ENCODE measurements around the gene B3GNT7.

Gene B3GNT7

DNA sequence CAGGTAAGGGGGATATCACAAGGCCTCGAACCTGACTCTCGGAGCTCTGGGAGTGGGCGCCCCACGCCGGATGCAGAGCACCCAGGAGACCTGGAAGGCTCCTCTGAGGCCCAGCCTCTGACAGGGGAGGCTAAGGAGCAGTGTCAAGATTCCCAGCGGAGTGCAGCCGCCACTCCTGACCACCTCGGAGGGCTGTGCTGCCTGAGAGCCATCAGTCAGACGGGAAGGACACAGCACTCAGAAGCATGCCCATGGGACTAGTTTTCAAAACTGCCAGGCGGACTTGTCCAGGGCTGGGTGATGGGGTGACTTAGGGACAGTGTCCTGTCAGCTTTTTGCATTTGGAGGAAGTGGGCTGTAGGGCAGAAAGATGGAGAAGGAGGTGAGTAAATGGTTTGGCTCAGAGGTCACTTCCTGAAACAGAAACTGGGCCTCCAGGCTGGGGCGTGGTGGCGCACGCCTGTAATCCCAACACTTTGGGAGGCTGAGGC lies 34.6 kb upstream of the B3GNT7 start:
- TF ChIP-seq SIN3A (IDR thresholded peaks at IDR 0.05; ENCODE audit: borderline replicate concordance, insufficient read depth, low read length) (no peak), TAF1 (IDR thresholded peaks at IDR 0.05; ENCODE audit: borderline replicate concordance, insufficient read depth, low read length) (no peak), POLR2AphosphoS5 (IDR thresholded peaks at IDR 0.05; ENCODE audit: low read depth, low read length) (no peak), REST (IDR thresholded peaks at IDR 0.05; ENCODE audit: insufficient read depth in 1 of 2, low read depth in 2 of 2, low read length in 2 of 2) (no peak), FOXP2 (optimal IDR thresholded peaks at IDR 0.05; ENCODE audit: borderline replicate concordance, extremely low read depth, extremely low read length, insufficient read depth) (no peak)

DNA sequence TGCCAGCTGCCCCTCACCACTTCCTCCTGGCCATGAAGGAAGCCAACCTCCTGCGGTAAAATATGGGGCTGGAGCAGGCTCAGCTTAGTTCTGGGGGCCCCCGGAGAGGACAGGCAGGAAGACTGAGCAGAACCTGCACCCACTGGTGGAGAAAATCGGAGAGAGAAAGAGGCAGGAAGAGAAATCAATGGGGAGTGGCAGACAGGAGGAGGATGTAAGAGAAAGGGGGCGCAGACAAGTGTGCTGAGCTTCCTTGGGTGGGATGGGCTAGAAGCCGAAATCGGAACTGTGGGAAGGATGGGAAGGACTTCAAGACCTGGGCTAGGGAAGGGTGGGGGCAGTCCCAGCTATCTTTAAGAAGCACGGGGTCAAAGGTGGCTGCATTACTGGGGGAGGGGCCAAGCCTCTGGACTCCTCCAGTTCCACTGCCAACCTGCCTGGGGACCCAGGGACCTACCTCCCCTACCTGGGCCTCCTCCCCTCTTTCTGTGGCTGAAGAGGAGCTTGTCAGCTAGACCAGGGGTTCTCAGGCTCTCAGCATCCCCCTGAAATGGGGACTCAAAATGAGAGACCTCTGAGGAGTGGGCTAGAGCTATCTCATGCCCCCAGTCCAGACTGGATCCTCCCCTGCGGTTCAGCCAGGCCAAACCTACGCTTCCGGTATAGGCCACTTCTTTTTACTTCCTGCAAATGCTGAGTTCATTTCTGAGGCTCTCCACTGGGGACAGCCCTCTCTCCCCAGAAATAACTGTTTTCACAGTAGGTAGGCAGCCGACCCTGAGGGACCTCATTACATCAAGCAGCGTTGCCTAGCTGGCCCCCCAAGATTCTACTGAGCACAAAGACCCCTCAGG lies 33.6 kb upstream of the B3GNT7 start:
- TF ChIP-seq POLR2AphosphoS5 (IDR thresholded peaks at IDR 0.05; ENCODE audit: low read depth, low read length) (no peak), TAF1 (IDR thresholded peaks at IDR 0.05; ENCODE audit: borderline replicate concordance, insufficient read depth, low read length) (no peak), REST (IDR thresholded peaks at IDR 0.05; ENCODE audit: insufficient read depth in 1 of 2, low read depth in 2 of 2, low read length in 2 of 2) (no peak), FOXP2 (optimal IDR thresholded peaks at IDR 0.05; ENCODE audit: borderline replicate concordance, extremely low read depth, extremely low read length, insufficient read depth) (no peak), SIN3A (IDR thresholded peaks at IDR 0.05; ENCODE audit: borderline replicate concordance, insufficient read depth, low read length) (no peak)

GRCh38 chr2:231362555-231363184 lies 32.8 kb upstream of the B3GNT7 start:
- TF ChIP-seq TAF1 (IDR thresholded peaks at IDR 0.05; ENCODE audit: borderline replicate concordance, insufficient read depth, low read length) (no peak), POLR2AphosphoS5 (IDR thresholded peaks at IDR 0.05; ENCODE audit: low read depth, low read length) (no peak), FOXP2 (optimal IDR thresholded peaks at IDR 0.05; ENCODE audit: borderline replicate concordance, extremely low read depth, extremely low read length, insufficient read depth) (no peak), REST (IDR thresholded peaks at IDR 0.05; ENCODE audit: insufficient read depth in 1 of 2, low read depth in 2 of 2, low read length in 2 of 2) (no peak), SIN3A (IDR thresholded peaks at IDR 0.05; ENCODE audit: borderline replicate concordance, insufficient read depth, low read length) (no peak)

DNA sequence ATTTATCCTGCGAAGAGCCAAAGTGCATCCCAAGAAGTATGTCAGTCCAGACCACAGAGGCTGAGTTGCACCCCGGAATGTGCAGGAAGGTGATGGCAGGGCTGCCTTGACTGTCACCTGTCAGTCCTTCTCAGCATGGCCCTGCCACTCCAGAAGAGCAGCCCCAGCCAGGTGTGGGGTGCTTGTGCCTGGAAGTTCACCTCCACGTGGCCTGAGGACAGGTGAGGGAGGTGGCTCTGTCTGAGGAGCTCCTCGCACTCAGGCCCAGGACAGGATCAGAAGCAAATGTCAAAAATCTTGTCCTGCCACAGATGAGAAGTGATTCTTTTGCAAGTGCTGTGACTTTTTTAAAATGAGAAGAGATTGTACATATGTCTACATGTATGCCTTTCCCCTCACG lies 31.4 kb upstream of the B3GNT7 start:
- TF ChIP-seq REST (IDR thresholded peaks at IDR 0.05; ENCODE audit: insufficient read depth in 1 of 2, low read depth in 2 of 2, low read length in 2 of 2) (no peak), TAF1 (IDR thresholded peaks at IDR 0.05; ENCODE audit: borderline replicate concordance, insufficient read depth, low read length) (no peak), POLR2AphosphoS5 (IDR thresholded peaks at IDR 0.05; ENCODE audit: low read depth, low read length) (no peak), SIN3A (IDR thresholded peaks at IDR 0.05; ENCODE audit: borderline replicate concordance, insufficient read depth, low read length) (no peak), FOXP2 (optimal IDR thresholded peaks at IDR 0.05; ENCODE audit: borderline replicate concordance, extremely low read depth, extremely low read length, insufficient read depth) (no peak)
